Suprapubic skin (tissue), 4 donors: ENCODE measurements around the gene ANKS1A.

Source experiments
- EP300 ChIP-seq: sonication (generic); formaldehyde crosslinking; IDR thresholded peaks from one replicate; pipeline ENCODE4 v1.6.1; 2017; ENCODE audit warnings: antibody characterized with exemption
- POLR2A ChIP-seq, 2 donors: fragments of 450-650 bp; IDR thresholded peaks; one replicate each; pipeline ENCODE4 v1.6.1; 2017; ENCODE audit warnings: antibody characterized with exemption in 2 of 2, mild to moderate bottlenecking in 2 of 2, moderate library complexity in 2 of 2
- POLR2AphosphoS5 ChIP-seq, 3 donors: sonication (generic); formaldehyde crosslinking; IDR thresholded peaks; one replicate each; pipeline ENCODE4 v1.6.1; 2017; ENCODE audit warnings: antibody characterized with exemption in 3 of 3
- TF ChIP-seq, protein P1 (sequence below), 2 donors: fragments of 200-600 bp in 1 of 2; fragments of 450-650 bp in 1 of 2; sonication (generic) in 1 of 2; IDR thresholded peaks; one replicate each; pipeline ENCODE4 v1.5.1; 2016 to 2019; ENCODE audit warnings: antibody characterized with exemption in 2 of 2, mild to moderate bottlenecking in 1 of 2, moderate library complexity in 1 of 2

DNA sequence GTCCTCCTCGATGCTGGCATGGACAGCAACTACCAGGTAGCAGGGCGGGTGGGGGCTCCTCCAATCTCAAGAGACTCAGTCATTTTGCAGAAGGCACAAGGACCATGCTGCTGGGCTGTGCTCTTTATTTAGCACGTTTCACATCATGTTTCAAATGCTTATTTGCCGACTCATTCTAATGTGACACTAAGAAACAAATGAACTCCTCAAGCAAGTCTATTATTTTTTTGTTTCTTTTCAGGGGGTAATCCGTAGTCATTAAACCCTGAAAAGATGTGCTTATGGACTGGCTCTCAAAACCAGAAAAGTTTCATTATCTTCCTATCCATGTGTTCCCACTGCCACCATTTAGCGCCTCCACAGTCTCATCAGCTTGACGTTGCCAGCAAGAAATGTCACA is 92.9 kb downstream of the ANKS1A start:
- no peak for TF ChIP-seq EP300
- TF ChIP-seq, protein P1, sequence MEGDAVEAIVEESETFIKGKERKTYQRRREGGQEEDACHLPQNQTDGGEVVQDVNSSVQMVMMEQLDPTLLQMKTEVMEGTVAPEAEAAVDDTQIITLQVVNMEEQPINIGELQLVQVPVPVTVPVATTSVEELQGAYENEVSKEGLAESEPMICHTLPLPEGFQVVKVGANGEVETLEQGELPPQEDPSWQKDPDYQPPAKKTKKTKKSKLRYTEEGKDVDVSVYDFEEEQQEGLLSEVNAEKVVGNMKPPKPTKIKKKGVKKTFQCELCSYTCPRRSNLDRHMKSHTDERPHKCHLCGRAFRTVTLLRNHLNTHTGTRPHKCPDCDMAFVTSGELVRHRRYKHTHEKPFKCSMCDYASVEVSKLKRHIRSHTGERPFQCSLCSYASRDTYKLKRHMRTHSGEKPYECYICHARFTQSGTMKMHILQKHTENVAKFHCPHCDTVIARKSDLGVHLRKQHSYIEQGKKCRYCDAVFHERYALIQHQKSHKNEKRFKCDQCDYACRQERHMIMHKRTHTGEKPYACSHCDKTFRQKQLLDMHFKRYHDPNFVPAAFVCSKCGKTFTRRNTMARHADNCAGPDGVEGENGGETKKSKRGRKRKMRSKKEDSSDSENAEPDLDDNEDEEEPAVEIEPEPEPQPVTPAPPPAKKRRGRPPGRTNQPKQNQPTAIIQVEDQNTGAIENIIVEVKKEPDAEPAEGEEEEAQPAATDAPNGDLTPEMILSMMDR (IDR thresholded peaks at IDR 0.05) = no peak
- no peak for TF ChIP-seq POLR2AphosphoS5 (IDR thresholded peaks at IDR 0.05)
- no peak for TF ChIP-seq POLR2A (IDR thresholded peaks at IDR 0.05)
